BE2C (cell line): ENCODE data around the gene SPHK1.

Experiments used
- DNase-seq: peaks from one replicate; pipeline ENCODE4 v3.0.0-alpha.2; 2020
- H3K27me3 ChIP-seq: fragments of 250-450 bp; sonication (Bioruptor Pico); 2 replicates; pipeline ENCODE4 v1.5.1; 2020; ENCODE audit warnings: mild to moderate bottlenecking
- H3K36me3 ChIP-seq: fragments of 250-450 bp; sonication (Bioruptor Pico); 2 replicates; pipeline ENCODE4 v1.5.1; 2020; ENCODE audit warnings: mild to moderate bottlenecking
- H3K4me1 ChIP-seq: fragments of 250-450 bp; sonication (Bioruptor Pico); 2 replicates; pipeline ENCODE4 v1.5.1; 2020
- H3K4me3 ChIP-seq: 2 replicates; pipeline ENCODE4 v1.5.1; 2011; ENCODE audit warnings: low read depth, low read length
- H3K9me3 ChIP-seq: fragments of 250-450 bp; sonication (Bioruptor Pico); 2 replicates; pipeline ENCODE4 v1.5.1; 2020
- TF ChIP-seq, protein P1 (sequence below): IDR thresholded peaks from 2 replicates; pipeline ENCODE4 v1.5.1; 2012; ENCODE audit warnings: mild to moderate bottlenecking, low read depth, low read length

Gene SPHK1

DNA sequence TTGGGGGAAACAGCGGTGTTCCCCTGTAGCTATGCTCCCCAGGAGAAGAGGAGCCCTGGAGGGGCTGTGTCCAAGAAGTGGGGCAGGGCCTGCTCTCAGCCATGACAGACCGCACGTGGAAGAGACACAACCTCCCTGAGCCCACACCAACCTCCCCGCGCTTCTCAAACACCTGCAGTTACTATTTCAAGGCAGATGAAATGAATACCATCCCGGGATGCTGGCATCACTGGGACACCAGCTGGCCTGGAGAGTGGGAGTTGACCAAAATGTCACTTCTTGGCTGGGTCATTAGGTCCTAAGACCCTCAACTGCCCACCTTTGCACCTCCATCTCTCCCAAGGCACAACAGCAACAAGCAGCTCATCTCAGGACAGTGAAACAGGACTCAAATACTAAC lies 32.0 kb downstream of the SPHK1 start:
- Histone ChIP-seq H3K36me3 (peaks cover 4% of the 10 kb centered on the region), H3K4me3 (no peak overlapping the region), H3K4me1 (peaks cover 32% of the 10 kb centered on the region), H3K9me3 (peaks cover 1% of the 10 kb centered on the region; the same call in 1 of the 2 replicates), H3K27me3 (no peaks in the 10 kb centered on the region)
- TF ChIP-seq, protein P1, sequence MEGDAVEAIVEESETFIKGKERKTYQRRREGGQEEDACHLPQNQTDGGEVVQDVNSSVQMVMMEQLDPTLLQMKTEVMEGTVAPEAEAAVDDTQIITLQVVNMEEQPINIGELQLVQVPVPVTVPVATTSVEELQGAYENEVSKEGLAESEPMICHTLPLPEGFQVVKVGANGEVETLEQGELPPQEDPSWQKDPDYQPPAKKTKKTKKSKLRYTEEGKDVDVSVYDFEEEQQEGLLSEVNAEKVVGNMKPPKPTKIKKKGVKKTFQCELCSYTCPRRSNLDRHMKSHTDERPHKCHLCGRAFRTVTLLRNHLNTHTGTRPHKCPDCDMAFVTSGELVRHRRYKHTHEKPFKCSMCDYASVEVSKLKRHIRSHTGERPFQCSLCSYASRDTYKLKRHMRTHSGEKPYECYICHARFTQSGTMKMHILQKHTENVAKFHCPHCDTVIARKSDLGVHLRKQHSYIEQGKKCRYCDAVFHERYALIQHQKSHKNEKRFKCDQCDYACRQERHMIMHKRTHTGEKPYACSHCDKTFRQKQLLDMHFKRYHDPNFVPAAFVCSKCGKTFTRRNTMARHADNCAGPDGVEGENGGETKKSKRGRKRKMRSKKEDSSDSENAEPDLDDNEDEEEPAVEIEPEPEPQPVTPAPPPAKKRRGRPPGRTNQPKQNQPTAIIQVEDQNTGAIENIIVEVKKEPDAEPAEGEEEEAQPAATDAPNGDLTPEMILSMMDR, result no peak
- no peak for DNase-seq

GRCh38 chr17:76416899-76417298 lies 32.5 kb downstream of the SPHK1 start:
- H3K4me1 ChIP-seq, result peaks cover 28% of the 10 kb centered on the region
- H3K27me3 ChIP-seq, result no peaks in the 10 kb centered on the region
- DNase-seq, result no peak
- H3K36me3 ChIP-seq, result peaks cover 7% of the 10 kb centered on the region
- no peak overlapping the region for H3K4me3 ChIP-seq
- H3K9me3 ChIP-seq, result peaks cover 4% of the 10 kb centered on the region; the same call in 1 of the 2 replicates
- TF ChIP-seq, protein P1, result no peak

- peaks cover 4% of the 10 kb centered on the region for H3K36me3 ChIP-seq
- H3K4me3 ChIP-seq, result no peak overlapping the region
- no peaks in the 10 kb centered on the region for H3K27me3 ChIP-seq
- no peak for DNase-seq
- TF ChIP-seq, protein P1, result no peak
- H3K9me3 ChIP-seq, result peaks cover 4% of the 10 kb centered on the region; the same call in 1 of the 2 replicates
- H3K4me1 ChIP-seq, result peaks cover 26% of the 10 kb centered on the region
Observed at GRCh38 chr17:76417499-76418143, 33.2 kb downstream of the SPHK1 start.

DNA sequence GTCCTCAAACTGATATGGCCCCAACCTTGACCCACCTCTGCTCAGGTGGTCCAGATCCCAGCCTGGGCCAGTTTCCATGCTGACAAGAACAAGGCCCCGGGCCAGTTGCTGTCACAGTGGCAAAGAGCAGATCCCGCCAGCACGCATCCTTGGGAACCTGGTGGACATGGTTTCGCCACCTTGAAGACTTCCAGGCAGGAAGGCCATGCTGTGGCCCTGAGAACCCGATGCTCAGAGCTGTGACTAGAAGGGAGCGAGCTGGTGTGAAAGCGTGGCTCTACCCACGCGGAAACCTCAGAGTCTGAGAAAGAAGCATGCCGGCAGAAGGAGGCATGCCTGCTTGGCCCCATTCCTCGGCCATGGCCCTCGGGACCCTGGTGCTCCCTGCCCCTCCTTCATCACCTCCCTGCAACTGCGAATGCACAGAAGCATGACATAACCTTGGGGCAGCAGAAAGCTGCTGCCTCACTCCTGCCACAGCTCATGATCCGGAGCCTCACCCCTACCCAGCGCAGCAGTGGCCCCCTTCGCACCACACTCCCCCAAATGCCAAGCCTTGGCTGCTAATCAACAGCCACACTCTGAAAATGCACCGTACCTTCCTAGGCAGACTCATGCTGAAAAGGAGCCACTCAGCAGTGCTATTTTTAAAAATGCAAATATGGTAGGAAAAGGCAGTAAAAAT lies 35.3 kb downstream of the SPHK1 start:
- no peak for DNase-seq
- Histone ChIP-seq H3K9me3 (peaks cover 4% of the 10 kb centered on the region; the same call in 1 of the 2 replicates), H3K4me1 (peaks cover 16% of the 10 kb centered on the region), H3K4me3 (no peak overlapping the region), H3K36me3 (peaks cover 3% of the 10 kb centered on the region), H3K27me3 (no peaks in the 10 kb centered on the region)
- TF ChIP-seq, protein P1, result no peak

DNA sequence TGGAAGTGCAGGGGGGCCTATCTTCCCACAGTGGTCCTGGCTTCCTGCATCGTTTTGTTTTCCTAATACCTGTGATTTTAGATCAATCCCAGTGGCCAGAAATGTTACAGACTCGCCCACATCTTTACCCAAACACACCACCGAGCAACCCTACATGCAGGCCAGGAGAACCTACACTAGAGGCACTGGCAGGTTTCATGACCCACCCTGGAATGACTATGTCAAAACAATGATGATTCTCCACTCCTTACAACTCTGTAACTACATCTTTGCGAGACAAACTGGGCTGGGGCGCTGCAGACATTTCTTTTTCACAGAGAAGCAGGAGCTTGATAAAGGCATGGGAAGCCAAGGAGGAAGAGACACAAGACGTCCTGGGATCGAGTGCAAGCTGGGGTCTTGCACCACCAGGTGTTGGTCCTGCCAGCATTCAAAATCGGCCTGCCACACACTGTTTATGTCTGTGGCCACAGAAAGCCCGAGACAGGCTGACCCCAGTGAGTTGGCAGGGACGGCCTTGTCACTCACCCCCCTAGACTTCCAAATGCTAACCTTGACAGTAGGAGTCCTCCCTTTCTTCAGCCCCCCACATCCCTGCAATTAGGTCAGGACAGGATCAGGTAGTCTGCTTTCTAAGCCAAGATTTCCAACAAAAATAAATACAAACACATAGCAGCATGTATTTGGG lies 36.1 kb downstream of the SPHK1 start:
- no peaks in the 10 kb centered on the region for H3K27me3 ChIP-seq
- H3K36me3 ChIP-seq, result peaks cover 3% of the 10 kb centered on the region
- TF ChIP-seq, protein P1, result no peak
- DNase-seq, result no peak
- H3K4me1 ChIP-seq, result peaks cover 8% of the 10 kb centered on the region
- H3K4me3 ChIP-seq, result no peak overlapping the region
- peaks cover 4% of the 10 kb centered on the region; the same call in 1 of the 2 replicates for H3K9me3 ChIP-seq
